Memory B cell (primary cell): Measurements from ENCODE around the gene C14orf180.

Experiments used
- ATAC-seq: fragments of 150-1000 bp; cut with Tn5 transposase; 2 replicates; pipeline ENCODE4 v1.10.0; 2021; ENCODE audit warnings: low read depth, mild to moderate bottlenecking, moderate library complexity
- DNase-seq, 2 donors: peaks; one replicate each; pipeline ENCODE4 v3.0.0; 2022; ENCODE audit warnings: low spot score in 2 of 2
- H3K27ac Mint-ChIP-seq: one replicate; pipeline ENCODE4 v1.8.0; 2022; ENCODE audit warnings: mild to moderate bottlenecking, moderate library complexity, mixed read lengths
- H3K27me3 Mint-ChIP-seq: one replicate; pipeline ENCODE4 v1.8.0; 2022; ENCODE audit warnings: mixed read lengths
- H3K36me3 Mint-ChIP-seq: one replicate; pipeline ENCODE4 v1.8.0; 2022; ENCODE audit warnings: mild to moderate bottlenecking, mixed read lengths
- H3K4me1 Mint-ChIP-seq: one replicate; pipeline ENCODE4 v1.8.0; 2022; ENCODE audit warnings: mixed read lengths
- H3K4me3 Mint-ChIP-seq: one replicate; pipeline ENCODE4 v1.8.0; 2022; ENCODE audit warnings: mild to moderate bottlenecking, moderate library complexity, mixed read lengths
- H3K9me3 Mint-ChIP-seq: one replicate; pipeline ENCODE4 v1.8.0; 2022; ENCODE audit warnings: mixed read lengths

The C14orf180 gene

DNA sequence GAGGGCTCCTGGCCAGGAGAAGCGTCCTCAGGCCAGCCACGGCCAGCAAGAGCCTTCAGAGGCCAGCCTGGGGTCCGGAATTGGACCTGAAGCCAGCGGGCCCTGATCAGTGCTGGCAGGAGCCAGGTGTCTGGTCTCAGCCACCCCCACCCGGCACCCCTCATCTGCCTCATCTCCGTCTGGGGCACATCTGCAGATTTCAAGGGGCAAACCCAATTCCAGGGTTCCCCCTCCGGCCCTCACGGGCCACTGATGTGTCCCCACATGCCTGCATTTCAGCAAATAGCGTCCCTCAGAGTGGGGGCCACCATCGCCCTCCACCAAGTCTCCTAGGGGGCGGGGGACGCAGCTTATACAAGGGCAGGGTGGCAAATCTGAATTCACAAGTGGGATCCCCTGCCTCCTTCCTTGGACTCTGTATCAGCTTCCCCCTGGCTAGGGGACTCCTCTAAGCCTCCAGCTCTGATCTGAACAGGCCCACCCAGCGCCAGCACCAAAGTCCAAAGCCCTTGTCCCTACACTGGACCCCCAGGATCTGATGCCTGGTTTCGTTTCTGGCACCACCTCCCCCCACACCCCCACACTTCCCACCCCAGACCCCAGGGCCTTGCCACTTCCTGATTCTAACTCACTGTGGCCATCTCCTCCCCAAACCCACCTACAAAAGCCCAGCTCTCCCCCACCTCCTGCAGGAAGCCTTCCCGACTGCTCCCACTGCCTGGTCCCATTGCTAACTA is 14.9 kb downstream of the C14orf180 start:
- Mint-ChIP-seq H3K36me3 (no peaks in the 10 kb centered on the region), H3K27me3 (peaks cover 16% of the 10 kb centered on the region), H3K27ac (no peak overlapping the region), H3K4me1 (peaks cover 4% of the 10 kb centered on the region), H3K4me3 (no peak overlapping the region), H3K9me3 (no peaks in the 10 kb centered on the region)
- DNase-seq: no peak
- no peak for ATAC-seq

DNA sequence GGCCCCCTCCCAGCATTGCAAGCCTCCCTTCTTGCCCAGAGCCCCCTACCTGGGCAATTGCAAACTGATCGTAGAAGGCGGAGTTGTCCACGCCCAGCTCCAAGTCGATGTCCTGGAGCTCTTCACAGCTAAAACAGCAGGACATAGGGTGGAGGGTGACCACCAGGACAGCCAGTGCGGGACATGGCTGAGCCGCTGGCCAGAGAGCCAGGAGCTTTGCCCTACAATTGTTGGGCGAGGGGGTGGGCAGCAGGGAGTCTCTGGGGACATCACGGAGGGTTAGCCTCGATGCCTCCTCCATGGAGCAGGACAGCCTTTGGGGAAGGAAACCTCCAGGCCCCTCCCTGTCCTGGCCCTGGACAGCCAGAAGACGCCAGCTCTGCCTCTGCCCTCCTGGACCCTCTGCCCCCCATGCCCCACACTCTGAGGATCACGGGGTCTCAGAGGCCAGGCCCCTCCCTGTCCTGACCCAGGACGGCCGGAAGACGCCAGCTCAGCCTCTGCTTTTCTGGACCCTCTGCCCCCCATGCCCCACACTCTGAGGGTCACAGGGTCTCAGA is 15.6 kb downstream of the C14orf180 start:
- H3K27ac Mint-ChIP-seq: no peak overlapping the region
- no peaks in the 10 kb centered on the region for H3K36me3 Mint-ChIP-seq
- no peak for ATAC-seq
- H3K4me3 Mint-ChIP-seq: no peak overlapping the region
- H3K27me3 Mint-ChIP-seq: peaks cover 17% of the 10 kb centered on the region
- H3K4me1 Mint-ChIP-seq: peaks cover 5% of the 10 kb centered on the region
- H3K9me3 Mint-ChIP-seq: no peaks in the 10 kb centered on the region
- no peak for DNase-seq

DNA sequence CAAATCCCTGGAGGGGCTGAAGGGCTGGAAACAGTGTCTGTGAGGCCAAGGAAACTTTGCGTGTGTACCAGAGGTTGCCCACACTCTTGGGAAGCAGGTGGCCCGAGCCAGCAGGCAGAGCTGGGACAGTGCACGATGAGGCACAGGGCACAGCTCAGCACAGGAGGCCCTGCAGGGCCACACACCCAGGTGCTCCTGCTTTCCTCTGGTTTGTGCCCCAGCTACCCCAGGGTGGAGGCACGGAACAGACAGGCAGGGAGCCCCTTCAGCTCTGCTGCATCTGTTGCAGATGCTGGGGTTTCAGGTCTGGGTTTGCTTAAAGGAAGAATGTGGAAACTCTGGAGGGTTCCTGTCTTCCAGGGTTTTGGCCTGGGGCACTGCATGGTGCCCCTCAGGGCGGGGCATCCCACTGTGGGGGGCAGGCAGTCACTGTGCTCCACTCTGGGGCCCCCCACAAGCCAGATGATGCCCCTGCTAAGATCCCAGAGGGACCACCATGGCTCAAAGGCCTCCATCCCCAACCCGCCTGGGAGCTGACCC is 16.4 kb downstream of the C14orf180 start:
- H3K27me3 Mint-ChIP-seq: peaks cover 19% of the 10 kb centered on the region
- ATAC-seq (no peak), DNase-seq (no peak)
- H3K36me3 Mint-ChIP-seq: no peaks in the 10 kb centered on the region
- no peak overlapping the region for H3K27ac Mint-ChIP-seq
- H3K4me1 Mint-ChIP-seq: peaks cover 6% of the 10 kb centered on the region
- H3K4me3 Mint-ChIP-seq: no peak overlapping the region
- no peaks in the 10 kb centered on the region for H3K9me3 Mint-ChIP-seq

DNA sequence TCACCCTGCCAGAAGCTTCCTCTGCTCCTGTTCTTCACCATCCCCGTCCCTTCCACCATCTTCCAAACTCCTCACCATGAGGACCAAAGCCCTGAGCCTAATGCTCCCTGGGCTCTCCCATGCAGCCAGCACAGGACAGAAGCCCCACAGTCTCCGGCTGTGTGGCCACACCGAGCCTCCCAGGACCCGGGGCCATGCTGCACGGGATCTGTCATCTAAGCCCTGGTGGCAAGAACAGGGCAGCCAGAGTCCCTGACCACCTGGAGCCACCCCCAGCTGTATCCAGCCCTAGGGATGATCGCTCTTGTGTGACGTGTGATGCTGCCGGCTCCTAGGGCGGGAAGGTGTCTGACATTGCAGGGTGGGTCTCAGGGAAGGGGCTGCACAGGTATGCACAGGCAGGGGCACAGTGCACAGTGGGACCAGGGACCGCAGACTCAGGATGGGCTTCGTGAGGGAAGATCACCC is 16.9 kb downstream of the C14orf180 start:
- no peaks in the 10 kb centered on the region for H3K36me3 Mint-ChIP-seq
- H3K4me3 Mint-ChIP-seq: no peak overlapping the region
- no peak overlapping the region for H3K27ac Mint-ChIP-seq
- H3K9me3 Mint-ChIP-seq: no peaks in the 10 kb centered on the region
- no peak for ATAC-seq
- peaks cover 21% of the 10 kb centered on the region for H3K27me3 Mint-ChIP-seq
- no peak for DNase-seq
- peaks cover 6% of the 10 kb centered on the region for H3K4me1 Mint-ChIP-seq

DNA sequence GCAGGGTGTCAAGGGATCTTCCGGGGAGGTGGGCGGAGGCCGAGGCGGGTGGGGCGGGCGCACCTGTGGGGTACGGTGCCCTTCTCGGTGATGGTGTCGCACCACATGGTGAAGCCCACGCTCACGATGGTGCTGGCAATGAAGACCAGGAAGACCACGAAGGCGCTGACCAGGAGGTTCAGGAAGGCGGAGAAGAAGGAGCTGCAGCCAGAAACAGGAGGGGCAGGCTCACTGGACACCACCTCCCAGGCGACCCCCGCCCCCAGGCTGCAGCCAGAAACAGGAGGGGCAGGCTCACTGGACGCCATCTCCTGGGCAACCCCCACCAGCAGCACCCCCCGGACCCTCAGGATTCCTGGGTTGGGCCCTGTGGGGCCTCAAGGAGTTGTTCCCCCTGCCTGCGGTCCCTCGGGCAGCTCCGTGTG is 17.4 kb downstream of the C14orf180 start:
- Mint-ChIP-seq H3K27me3 (peaks cover 21% of the 10 kb centered on the region), H3K4me3 (no peak overlapping the region), H3K27ac (no peak overlapping the region), H3K36me3 (no peaks in the 10 kb centered on the region), H3K4me1 (peaks cover 6% of the 10 kb centered on the region), H3K9me3 (no peaks in the 10 kb centered on the region)
- DNase-seq (no peak), ATAC-seq (no peak)

DNA sequence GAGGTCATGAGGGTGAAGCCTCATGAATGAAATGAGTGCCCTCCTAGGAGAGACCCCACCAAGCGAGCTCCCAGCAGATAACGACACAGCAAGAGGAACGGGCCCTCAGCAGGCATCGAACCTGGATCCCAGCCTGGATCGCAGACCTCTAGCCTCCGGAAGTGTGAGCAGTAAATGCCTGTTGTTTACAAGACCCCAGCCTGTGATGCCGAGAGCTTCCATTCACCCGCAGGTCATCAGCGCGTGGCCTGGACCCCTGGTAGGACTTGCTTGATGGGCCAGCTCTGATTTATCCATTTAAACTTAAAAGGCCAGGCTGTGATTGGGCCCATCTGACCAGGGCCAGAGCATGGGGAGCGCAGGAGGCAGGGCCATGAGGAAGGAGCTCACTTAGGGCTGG is 18.0 kb downstream of the C14orf180 start:
- no peak overlapping the region for H3K27ac Mint-ChIP-seq
- H3K9me3 Mint-ChIP-seq: no peaks in the 10 kb centered on the region
- H3K4me3 Mint-ChIP-seq: no peak overlapping the region
- ATAC-seq (no peak), DNase-seq (no peak)
- H3K36me3 Mint-ChIP-seq: no peaks in the 10 kb centered on the region
- H3K27me3 Mint-ChIP-seq: peaks cover 18% of the 10 kb centered on the region
- peaks cover 2% of the 10 kb centered on the region for H3K4me1 Mint-ChIP-seq

DNA sequence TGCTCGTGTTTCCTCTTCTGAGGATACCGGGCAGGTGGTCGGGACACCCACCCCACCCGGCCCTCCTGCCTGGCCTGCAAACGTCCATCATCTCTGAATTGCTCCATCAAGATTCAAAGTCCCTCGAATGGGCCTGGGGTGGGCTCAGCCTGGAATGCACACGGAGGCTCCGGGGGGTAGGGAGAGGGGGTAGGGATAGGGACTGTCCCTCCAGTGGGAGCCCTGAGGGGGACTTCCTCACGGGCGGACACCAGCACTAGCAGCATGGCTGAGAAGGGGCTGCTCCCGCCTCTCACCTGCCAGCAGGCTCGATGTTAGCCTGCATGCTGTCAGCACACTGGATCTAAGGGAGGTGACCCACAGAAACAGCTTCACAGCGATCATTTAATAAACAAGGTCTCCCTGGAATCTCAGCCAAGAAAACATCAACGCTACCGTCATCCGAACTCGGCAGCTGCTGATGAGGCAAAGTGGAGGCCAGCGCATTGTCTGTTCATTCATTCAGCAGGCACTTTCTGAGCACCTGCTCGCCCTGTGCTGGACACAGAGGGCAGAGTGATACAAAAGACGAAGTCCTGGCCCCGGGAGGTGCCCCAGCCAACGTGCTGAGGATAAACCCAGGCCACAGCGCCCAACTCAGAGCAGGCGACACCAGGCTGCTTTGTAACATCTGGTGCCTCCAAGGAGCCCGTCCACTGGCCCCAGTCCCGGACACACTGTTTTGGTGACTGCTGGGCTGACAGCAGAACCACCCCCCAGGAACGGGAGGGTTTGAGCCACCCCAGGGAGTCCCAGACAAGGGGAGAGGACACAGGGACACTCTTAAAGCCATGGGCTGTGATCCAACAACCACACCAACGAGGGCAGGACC is 18.7 kb downstream of the C14orf180 start:
- ATAC-seq: no peak
- Mint-ChIP-seq H3K36me3 (no peaks in the 10 kb centered on the region), H3K27ac (no peak overlapping the region), H3K27me3 (peaks cover 22% of the 10 kb centered on the region), H3K4me3 (no peak overlapping the region), H3K4me1 (peaks cover 2% of the 10 kb centered on the region), H3K9me3 (no peaks in the 10 kb centered on the region)
- no peak for DNase-seq

DNA sequence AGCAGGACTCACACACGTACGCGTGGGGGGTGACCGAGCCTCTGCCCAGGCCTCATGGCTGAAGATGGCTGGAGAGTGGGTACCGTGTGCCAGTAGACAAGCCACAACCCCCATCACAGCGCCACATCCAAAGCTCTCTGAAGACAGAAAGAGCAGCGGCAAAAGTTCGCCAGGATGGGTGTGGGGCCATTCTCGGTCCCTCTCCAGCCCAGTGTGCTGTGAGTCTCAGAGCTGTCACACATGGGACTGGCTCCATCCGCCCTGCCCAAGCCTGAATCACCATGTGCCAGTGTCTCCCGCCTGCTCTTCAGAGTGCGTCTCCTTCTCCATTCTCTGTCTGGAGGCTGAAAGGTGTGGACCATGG is 19.3 kb downstream of the C14orf180 start:
- Mint-ChIP-seq H3K9me3 (no peaks in the 10 kb centered on the region), H3K36me3 (no peaks in the 10 kb centered on the region), H3K4me3 (no peak overlapping the region), H3K27ac (no peak overlapping the region), H3K27me3 (peaks cover 22% of the 10 kb centered on the region), H3K4me1 (peaks cover 2% of the 10 kb centered on the region)
- ATAC-seq (no peak), DNase-seq (no peak)

DNA sequence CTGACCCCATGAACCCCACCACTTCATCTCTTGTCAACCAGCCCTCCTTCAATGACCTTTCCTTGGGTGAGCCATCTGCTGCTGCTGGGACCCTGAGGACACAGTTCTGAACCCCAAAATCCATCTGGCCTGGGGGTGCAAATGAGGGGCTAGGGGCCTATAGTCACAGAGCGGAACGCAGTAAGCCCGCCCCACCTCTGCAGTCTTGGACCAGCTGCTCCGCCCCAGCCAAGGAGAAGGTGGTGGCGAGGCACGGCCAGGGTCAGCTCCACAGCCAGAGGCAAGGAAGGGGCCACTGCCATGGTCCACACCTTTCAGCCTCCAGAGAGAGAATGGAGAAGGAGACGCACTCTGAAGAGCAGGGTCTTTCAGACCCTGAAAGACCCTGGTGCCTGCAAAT is 19.9 kb downstream of the C14orf180 start:
- DNase-seq: no peak
- H3K36me3 Mint-ChIP-seq: no peaks in the 10 kb centered on the region
- no peak overlapping the region for H3K27ac Mint-ChIP-seq
- no peaks in the 10 kb centered on the region for H3K9me3 Mint-ChIP-seq
- no peak for ATAC-seq
- H3K4me3 Mint-ChIP-seq: no peak overlapping the region
- H3K4me1 Mint-ChIP-seq: peaks cover 2% of the 10 kb centered on the region
- peaks cover 26% of the 10 kb centered on the region for H3K27me3 Mint-ChIP-seq

DNA sequence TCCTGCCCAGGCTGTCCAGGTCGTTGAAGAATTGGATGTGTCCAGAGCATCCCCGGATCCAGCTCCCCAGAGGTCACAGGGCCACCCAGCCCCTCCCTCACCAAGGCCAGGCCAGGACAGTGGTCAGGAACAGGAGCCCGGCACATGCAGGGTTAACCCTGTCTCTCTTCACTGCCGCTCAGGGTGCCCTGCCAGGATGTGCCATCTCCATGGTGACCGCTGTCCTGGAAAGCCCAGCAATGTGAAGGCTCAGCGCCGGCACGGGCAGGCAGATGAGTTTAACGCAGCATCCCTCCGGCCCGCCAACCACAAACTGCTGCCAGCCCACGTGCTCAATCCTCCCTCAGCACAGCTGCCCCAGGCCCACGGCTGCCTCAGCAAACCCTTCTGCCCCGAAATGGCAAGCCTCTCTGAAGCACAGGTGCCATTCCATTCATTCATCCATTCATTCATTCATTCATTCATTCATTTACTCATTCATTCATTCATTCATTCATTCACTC is 20.6 kb downstream of the C14orf180 start:
- H3K9me3 Mint-ChIP-seq: no peaks in the 10 kb centered on the region
- no peaks in the 10 kb centered on the region for H3K36me3 Mint-ChIP-seq
- DNase-seq (no peak), ATAC-seq (no peak)
- no peak overlapping the region for H3K27ac Mint-ChIP-seq
- H3K27me3 Mint-ChIP-seq: peaks cover 26% of the 10 kb centered on the region
- H3K4me3 Mint-ChIP-seq: no peak overlapping the region
- peaks cover 2% of the 10 kb centered on the region for H3K4me1 Mint-ChIP-seq

DNA sequence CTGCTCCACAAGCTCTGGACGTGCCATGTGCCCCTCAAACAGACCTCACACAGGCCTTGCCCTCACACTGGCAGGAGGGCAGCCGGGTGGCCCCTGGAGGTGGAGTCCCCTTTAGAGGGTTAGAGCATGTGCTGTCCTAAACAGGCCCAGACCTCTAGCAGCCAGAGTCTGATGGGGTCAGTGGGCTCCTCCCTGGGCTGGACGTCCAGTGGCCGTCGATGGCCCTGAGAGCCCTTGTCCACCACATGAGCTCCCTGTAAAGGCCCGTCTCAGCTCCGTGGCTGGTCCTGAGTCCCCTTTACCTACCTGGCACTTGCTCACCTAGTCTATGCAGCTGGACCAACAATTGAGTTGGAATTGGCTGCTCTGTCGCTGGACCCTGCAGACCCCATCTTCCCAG is 21.2 kb downstream of the C14orf180 start:
- no peak overlapping the region for H3K4me3 Mint-ChIP-seq
- no peaks in the 10 kb centered on the region for H3K36me3 Mint-ChIP-seq
- DNase-seq: no peak
- peaks cover 27% of the 10 kb centered on the region for H3K27me3 Mint-ChIP-seq
- no peaks in the 10 kb centered on the region for H3K9me3 Mint-ChIP-seq
- no peak overlapping the region for H3K27ac Mint-ChIP-seq
- ATAC-seq: no peak
- peaks cover 2% of the 10 kb centered on the region for H3K4me1 Mint-ChIP-seq

DNA sequence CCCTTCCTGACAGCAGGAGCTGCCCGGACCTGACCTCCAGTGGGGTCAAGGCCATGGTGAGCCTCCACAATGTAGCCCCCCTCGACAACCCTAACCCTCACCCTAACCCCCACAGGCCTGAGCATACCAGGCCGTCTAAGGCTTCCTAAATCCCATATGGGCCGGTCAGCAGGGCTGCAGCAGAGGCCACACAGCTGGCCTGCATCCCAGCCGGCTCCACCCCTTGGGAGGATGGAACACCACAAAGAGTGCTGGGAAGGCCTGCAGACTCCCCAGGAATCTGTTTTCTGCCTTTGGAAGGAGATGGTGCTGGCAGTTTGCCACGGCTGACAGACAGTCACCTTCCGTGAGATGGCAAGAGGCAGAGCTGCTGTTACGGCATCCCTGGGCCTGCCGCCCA is 22.2 kb downstream of the C14orf180 start:
- Mint-ChIP-seq H3K27ac (no peak overlapping the region), H3K27me3 (peaks cover 26% of the 10 kb centered on the region), H3K9me3 (no peaks in the 10 kb centered on the region), H3K4me1 (peaks cover 2% of the 10 kb centered on the region), H3K4me3 (no peak overlapping the region), H3K36me3 (no peaks in the 10 kb centered on the region)
- DNase-seq (no peak), ATAC-seq (no peak)

DNA sequence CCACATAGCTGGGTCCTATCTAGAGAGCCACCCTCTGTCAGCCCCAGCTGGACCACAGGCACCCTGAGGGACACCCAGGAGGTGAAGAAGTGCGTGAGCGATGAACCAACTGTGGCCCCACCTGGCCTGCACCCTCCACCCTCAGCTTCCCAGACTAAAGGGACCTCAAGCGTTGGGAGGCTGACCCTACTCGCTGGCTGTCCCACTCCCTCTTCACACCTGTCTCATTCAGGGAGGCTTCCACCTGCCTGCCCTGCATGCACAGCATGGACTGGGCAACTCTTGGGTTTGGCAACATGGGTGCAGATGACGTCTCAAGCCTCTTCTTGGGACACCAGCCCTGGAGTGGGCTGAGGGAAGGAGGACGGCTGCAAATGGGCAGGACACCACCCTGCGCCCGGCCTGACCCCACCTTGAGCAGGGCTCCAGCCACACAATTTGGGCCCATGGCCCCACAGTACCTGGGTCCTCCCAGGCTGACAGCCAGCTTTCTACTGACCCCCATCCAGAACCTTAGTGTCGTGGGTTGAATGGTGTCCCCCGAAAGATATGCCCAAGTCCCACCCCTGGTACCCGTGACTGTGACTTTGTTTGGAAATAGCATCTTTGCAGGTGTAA is 22.9 kb downstream of the C14orf180 start:
- Mint-ChIP-seq H3K36me3 (no peaks in the 10 kb centered on the region), H3K4me3 (no peak overlapping the region), H3K4me1 (peaks cover 2% of the 10 kb centered on the region), H3K27me3 (peaks cover 26% of the 10 kb centered on the region), H3K9me3 (peaks cover 3% of the 10 kb centered on the region), H3K27ac (no peak overlapping the region)
- DNase-seq (no peak), ATAC-seq (no peak)

DNA sequence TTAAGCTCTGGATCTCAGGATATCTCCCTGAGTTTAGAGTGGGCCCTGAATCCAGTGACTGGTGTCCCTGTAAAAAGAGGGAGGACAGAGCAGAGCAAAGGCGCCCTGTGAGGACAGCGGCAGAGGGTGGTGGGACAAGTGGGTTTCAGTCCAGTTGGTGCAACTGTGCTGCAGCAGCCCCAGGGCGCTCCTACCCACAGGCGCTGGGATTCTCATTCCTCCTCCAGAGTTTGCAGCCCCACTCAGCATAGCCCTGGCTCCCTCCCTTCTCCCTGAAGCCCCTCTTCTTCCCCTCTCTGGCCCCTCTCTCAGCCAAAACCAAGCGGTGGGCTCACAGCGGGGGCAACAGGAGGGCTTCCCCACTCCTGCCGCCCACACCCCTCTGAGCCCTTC is 23.4 kb downstream of the C14orf180 start:
- Mint-ChIP-seq H3K9me3 (peaks cover 7% of the 10 kb centered on the region), H3K36me3 (no peaks in the 10 kb centered on the region), H3K4me1 (peaks cover 2% of the 10 kb centered on the region), H3K4me3 (no peak overlapping the region), H3K27me3 (peaks cover 26% of the 10 kb centered on the region), H3K27ac (no peak overlapping the region)
- no peak for ATAC-seq
- no peak for DNase-seq
